Measurements from ENCODE around the gene KCND1.
A peak's percentile ranks its signal among the peaks of the same experiment; 100 is the strongest.

Gene KCND1

GRCh38 chrX:48937054-48937907 is 34.4 kb downstream of the KCND1 start:
- ATAC-seq: peak; percentile 69 to 71

GRCh38 chrX:48936429-48937053 is 35.1 kb downstream of the KCND1 start:
- no peak for ATAC-seq

- ATAC-seq: no peak
Measured at GRCh38 chrX:48935301-48935670, 36.4 kb downstream of the KCND1 start.

GRCh38 chrX:48934581-48935300 is 36.9 kb downstream of the KCND1 start:
- ATAC-seq: no peak

- ATAC-seq: peak; percentile 12 to 19
Measured at GRCh38 chrX:48933757-48934156, 37.9 kb downstream of the KCND1 start.

- ATAC-seq: no peak
Measured at GRCh38 chrX:48927736-48928382, 43.8 kb downstream of the KCND1 start.

GRCh38 chrX:48927123-48927522 is 44.5 kb downstream of the KCND1 start:
- no peak for ATAC-seq

- no peak for ATAC-seq
Measured at GRCh38 chrX:48924270-48924669, 47.4 kb downstream of the KCND1 start.

- ATAC-seq: no peak
Measured at GRCh38 chrX:48923771-48924170, 47.9 kb downstream of the KCND1 start.

GRCh38 chrX:48920718-48921104 is 50.9 kb downstream of the KCND1 start:
- ATAC-seq: no peak

- peak; percentile 41 to 47 for ATAC-seq
Measured at GRCh38 chrX:48919947-48920717, 51.5 kb downstream of the KCND1 start.

- ATAC-seq: peak; percentile 30 to 37
Measured at GRCh38 chrX:48919360-48919841, 52.2 kb downstream of the KCND1 start.

- ATAC-seq: peak; percentile 71
Measured at GRCh38 chrX:48918643-48919340, 52.9 kb downstream of the KCND1 start, which contains the start of gene PIM2. Gene PIM2, minus strand, starts transcription at chrX:48919024. Its CDS starts 190 bp downstream, at chrX:48918834.

- ATAC-seq: no peak
Measured at GRCh38 chrX:48918301-48918642, 53.4 kb downstream of the KCND1 start.

- peak; percentile 19 to 22 for ATAC-seq
Measured at GRCh38 chrX:48917139-48918001, 54.3 kb downstream of the KCND1 start.

GRCh38 chrX:48914593-48915493 is 56.8 kb downstream of the KCND1 start:
- no peak for ATAC-seq

GRCh38 chrX:48913605-48914366 is 57.9 kb downstream of the KCND1 start:
- ATAC-seq: no peak

GRCh38 chrX:48911412-48912182 is 60.0 kb downstream of the KCND1 start, which contains the start of gene SLC35A2:
Gene SLC35A2, minus strand, starts transcription at chrX:48911646. Its CDS starts 10 bp downstream, at chrX:48911636.
- ATAC-seq: peak; percentile 68 to 72

Data from activated CD4-positive, CD25-positive, alpha-beta regulatory T cell treated with anti-CD3 and anti-CD28 coated beads, Interleukin-2, amount 50 U/mL, for 24 hours (primary cell).